HEK293T (cell line): ENCODE results near the gene ARVCF.

Experiments
- CTCF ChIA-PET: fragments of 350-600 bp; formaldehyde crosslinking; extraction: SDS; loops from one replicate; lab custom pipeline; 2021; ENCODE audit warnings: antibody characterized with exemption, inconsistent platforms; lab: Yijun Ruan, JAX
- POLR2A ChIA-PET: fragments of 350-600 bp; formaldehyde crosslinking; extraction: SDS; loops from one replicate; lab custom pipeline; 2020; ENCODE audit warnings: antibody characterized with exemption, inconsistent platforms; lab: Yijun Ruan, JAX
- DNase-seq: peaks from one replicate; pipeline ENCODE4 v3.0.0; 2012; ENCODE audit warnings: mixed read lengths; ENCODE audit errors: extremely low spot score
- ARNT ChIP-seq: fragments of 450-650 bp; IDR thresholded peaks from 2 replicates; pipeline ENCODE4 v1.6.1; 2017; ENCODE audit warnings: mild to moderate bottlenecking
- BHLHE40 ChIP-seq: fragments of 450-650 bp; IDR thresholded peaks from 2 replicates; pipeline ENCODE4 v1.6.1; 2016; ENCODE audit warnings: mild to moderate bottlenecking, moderate library complexity, borderline replicate concordance
- CTBP1 ChIP-seq: fragments of 450-650 bp; IDR thresholded peaks from 2 replicates; pipeline ENCODE4 v1.6.1; 2016; ENCODE audit warnings: borderline replicate concordance
- ELF4 ChIP-seq: fragments of 450-650 bp; IDR thresholded peaks from 2 replicates; pipeline ENCODE4 v1.6.1; 2017; ENCODE audit warnings: antibody characterized with exemption
- FOXA1 ChIP-seq: fragments of 450-650 bp; IDR thresholded peaks from 2 replicates; pipeline ENCODE4 v1.6.1; 2016; ENCODE audit warnings: mild to moderate bottlenecking
- FOXK2 ChIP-seq: fragments of 450-650 bp; IDR thresholded peaks from 2 replicates; pipeline ENCODE4 v1.6.1; 2016; ENCODE audit warnings: mild to moderate bottlenecking
- FOXM1 ChIP-seq: fragments of 450-650 bp; IDR thresholded peaks from 2 replicates; pipeline ENCODE4 v1.6.1; 2017; ENCODE audit warnings: mild to moderate bottlenecking, borderline replicate concordance
- HDGF ChIP-seq: fragments of 450-650 bp; IDR thresholded peaks from 2 replicates; pipeline ENCODE4 v1.6.1; 2017; ENCODE audit warnings: antibody characterized with exemption, borderline replicate concordance
- L3MBTL2 ChIP-seq: fragments of 450-650 bp; conservative IDR thresholded peaks from 2 replicates; pipeline ENCODE4 v1.6.1; 2016; ENCODE audit warnings: mild to moderate bottlenecking
- LEF1 ChIP-seq: fragments of 450-650 bp; IDR thresholded peaks from 2 replicates; pipeline ENCODE4 v1.6.1; 2017; ENCODE audit warnings: mild to moderate bottlenecking, borderline replicate concordance
- NFRKB ChIP-seq: fragments of 450-650 bp; IDR thresholded peaks from 2 replicates; pipeline ENCODE4 v1.6.1; 2016; ENCODE audit warnings: mild to moderate bottlenecking, moderate library complexity
- PKNOX1 ChIP-seq: fragments of 450-650 bp; IDR thresholded peaks from 2 replicates; pipeline ENCODE4 v1.6.1; 2016
- SP1 ChIP-seq: fragments of 450-650 bp; IDR thresholded peaks from 2 replicates; pipeline ENCODE4 v1.6.1; 2017
- SUZ12 ChIP-seq: fragments of 450-650 bp; IDR thresholded peaks from 2 replicates; pipeline ENCODE4 v1.6.1; 2016; ENCODE audit warnings: mild to moderate bottlenecking
- TARDBP ChIP-seq: fragments of 450-650 bp; IDR thresholded peaks from 2 replicates; pipeline ENCODE4 v1.6.1; 2016
- ZNF384 ChIP-seq: fragments of 450-650 bp; IDR thresholded peaks from 2 replicates; pipeline ENCODE4 v1.6.1; 2016

The ARVCF gene

GRCh38 chr22:20024225-20024624, 7.6 kb upstream of the ARVCF start:
- ChIA-PET CTCF (interaction anchor here (0.6 kb wide), 1 partner anchor 123 kb away, joined by 3 read pairs; no protein-coding TSS in a partner anchor), POLR2A (no interaction called here)
- DNase-seq, result no peak
- TF ChIP-seq FOXM1 (no peak), PKNOX1 (no peak), ELF4 (no peak), SP1 (no peak), ZNF384 (no peak), LEF1 (no peak), HDGF (no peak), BHLHE40 (no peak), SUZ12 (no peak), TARDBP (no peak), FOXK2 (no peak), L3MBTL2 (no peak), FOXA1 (no peak), CTBP1 (no peak)

- TF ChIP-seq L3MBTL2 (no peak), LEF1 (no peak), SP1 (no peak), ELF4 (no peak), TARDBP (no peak), CTBP1 (no peak), FOXM1 (no peak), SUZ12 (no peak), ARNT (no peak), FOXK2 (no peak), HDGF (no peak), BHLHE40 (no peak), NFRKB (no peak)
- no peak for DNase-seq
- CTCF ChIA-PET, result no interaction called here
- POLR2A ChIA-PET, result interaction anchor here (0.7 kb wide), 1 partner anchor 58 kb away, joined by 3 read pairs; no protein-coding TSS in a partner anchor
Measured at GRCh38 chr22:20022978-20023613, 6.5 kb upstream of the ARVCF start.

- CTCF ChIA-PET, result interaction anchor here (0.7 to 1.2 kb wide), 2 partner anchors 9 to 73 kb away, joined by 4 read pairs; no protein-coding TSS in a partner anchor
- no peak for TF ChIP-seq FOXA1
- no peak for TF ChIP-seq CTBP1
- no peak for TF ChIP-seq TARDBP
- TF ChIP-seq NFRKB, result no peak
- TF ChIP-seq LEF1, result no peak
- TF ChIP-seq FOXK2, result no peak
- TF ChIP-seq ELF4, result no peak
- no peak for TF ChIP-seq HDGF
- TF ChIP-seq PKNOX1, result no peak
- no peak for TF ChIP-seq ARNT
- no peak for TF ChIP-seq SUZ12
Measured at GRCh38 chr22:20022231-20022977, 5.8 kb upstream of the ARVCF start.

GRCh38 chr22:20021196-20022181, 4.9 kb upstream of the ARVCF start:
- CTCF ChIA-PET, result interaction anchor here (0.7 to 1.2 kb wide), 3 partner anchors 8 to 72 kb away, joined by 3 to 4 read pairs (median 4); no protein-coding TSS in a partner anchor
- no peak for DNase-seq
- POLR2A ChIA-PET, result interaction anchor here (1.0 to 1.5 kb wide), 6 partner anchors 14 to 64 kb away, joined by 3 to 7 read pairs (median 4); no protein-coding TSS in a partner anchor
- TF ChIP-seq NFRKB, result no peak
- no peak for TF ChIP-seq CTBP1
- no peak for TF ChIP-seq ZNF384
- no peak for TF ChIP-seq SUZ12
- no peak for TF ChIP-seq FOXM1
- no peak for TF ChIP-seq FOXK2
- TF ChIP-seq PKNOX1, result no peak
- TF ChIP-seq FOXA1, result no peak

More at GRCh38 chr22:20022231-20022977, 5.8 kb upstream of the ARVCF start:
- DNase-seq, result no peak
- POLR2A ChIA-PET, result interaction anchor here (0.7 to 1.4 kb wide), 2 partner anchors 13 to 59 kb away, joined by 3 to 7 read pairs; no protein-coding TSS in a partner anchor

GRCh38 chr22:20020533-20021195, 4.0 kb upstream of the ARVCF start, which contains the start of gene TANGO2:
Gene TANGO2 (plus strand): TSS chr22:20021110. CDS start chr22:20036799, 15,689 bp downstream.
- CTCF ChIA-PET, result no interaction called here
- peak; percentile 97 for TF ChIP-seq PKNOX1
- peak; percentile 62; the same call in 1 of the 2 replicates for TF ChIP-seq LEF1
- no peak for TF ChIP-seq SP1
- POLR2A ChIA-PET, result interaction anchor here (1.0 to 1.5 kb wide), 6 partner anchors 34 to 63 kb away, joined by 3 to 5 read pairs (median 4); no protein-coding TSS in a partner anchor
- peak; percentile 100 for DNase-seq
